ENCODE results near the gene RCAN1. TPM values are rescaled to one million over a fixed set of nuclear protein-coding genes. Genes with fewer than 3 reads are reported as not detected.

RCAN1 gene
- total RNA-seq, 3 donors from 2014 or later (not counting 1 experiment from before 2014, with no cell fraction given) = 6.7 to 8.9 (median 8.2) TPM

GRCh38 chr21:34576041-34576511 is 38.8 kb downstream of the RCAN1 start:
- whole genome bisulfite sequencing (ENCODE audit: insufficient coverage) = 98% methylated on average over 4 of the region's 5 CpGs
- DNase-seq (no peak), ATAC-seq (no peak)
- no peak for TF ChIP-seq CTCF (IDR thresholded peaks at IDR 0.05)
- no peaks in the 10 kb centered on the region for H3K9me3 ChIP-seq (ENCODE audit: control insufficient read depth, insufficient read depth, low read length)
- peaks cover 32 to 37% of the 10 kb centered on the region in 2 donors for H3K4me1 Mint-ChIP-seq
- H3K27ac ChIP-seq (ENCODE audit: low read length) = no peak overlapping the region
- H3K4me3 Mint-ChIP-seq = no peak overlapping the region
- H3K4me3 ChIP-seq (ENCODE audit: low read length) = no peak overlapping the region
- H3K9me3 Mint-ChIP-seq = no peaks in the 10 kb centered on the region
- H3K36me3 Mint-ChIP-seq = no peaks in the 10 kb centered on the region
- no peak overlapping the region for H3K27ac Mint-ChIP-seq
- intact Hi-C loops (cut with micrococcal nuclease) = no loop called here
- no peaks in the 10 kb centered on the region for H3K27me3 Mint-ChIP-seq (ENCODE audit: low read depth in 2 of 2)
- H3K36me3 ChIP-seq (ENCODE audit: control insufficient read depth, insufficient read depth, low read length) = no peaks in the 10 kb centered on the region
- peaks cover 2% of the 10 kb centered on the region for H3K27me3 ChIP-seq (ENCODE audit: control insufficient read depth, insufficient read depth, low read length)
- peaks cover 16% of the 10 kb centered on the region for H3K4me1 ChIP-seq (ENCODE audit: control insufficient read depth, insufficient read depth, low read length)

GRCh38 chr21:34574601-34575529 is 40.0 kb downstream of the RCAN1 start:
- H3K4me1 ChIP-seq (ENCODE audit: control insufficient read depth, insufficient read depth, low read length) = peaks cover 16% of the 10 kb centered on the region
- TF ChIP-seq CTCF (IDR thresholded peaks at IDR 0.05) = no peak
- Mint-ChIP-seq H3K4me1 (peaks cover 31 to 41% of the 10 kb centered on the region in 2 donors), H3K27me3 (ENCODE audit: low read depth in 2 of 2) (no peaks in the 10 kb centered on the region), H3K36me3 (no peaks in the 10 kb centered on the region), H3K9me3 (no peaks in the 10 kb centered on the region), H3K27ac (peak overlapping the region in 1 of 2 donors; percentile 6), H3K4me3 (no peak overlapping the region)
- no peak overlapping the region for H3K4me3 ChIP-seq (ENCODE audit: low read length)
- intact Hi-C loops (cut with micrococcal nuclease) = no loop called here
- ATAC-seq (peak; percentile 31 to 83 (median 46)), DNase-seq (no peak)
- H3K9me3 ChIP-seq (ENCODE audit: control insufficient read depth, insufficient read depth, low read length) = no peaks in the 10 kb centered on the region
- H3K36me3 ChIP-seq (ENCODE audit: control insufficient read depth, insufficient read depth, low read length) = no peaks in the 10 kb centered on the region
- H3K27me3 ChIP-seq (ENCODE audit: control insufficient read depth, insufficient read depth, low read length) = peaks cover 2% of the 10 kb centered on the region
- H3K27ac ChIP-seq (ENCODE audit: low read length) = no peak overlapping the region
- WGBS (ENCODE audit: insufficient coverage) = 72% methylated on average over 24 of the region's 24 CpGs

GRCh38 chr21:34571994-34572393 is 42.9 kb downstream of the RCAN1 start:
- DNase-seq = no peak
- H3K4me1 ChIP-seq (ENCODE audit: control insufficient read depth, insufficient read depth, low read length) = peaks cover 16% of the 10 kb centered on the region
- H3K27me3 ChIP-seq (ENCODE audit: control insufficient read depth, insufficient read depth, low read length) = peaks cover 2% of the 10 kb centered on the region
- H3K27ac Mint-ChIP-seq = no peak overlapping the region
- intact Hi-C loops (cut with micrococcal nuclease) = no loop called here
- TF ChIP-seq CTCF (IDR thresholded peaks at IDR 0.05) = no peak
- no peaks in the 10 kb centered on the region for H3K27me3 Mint-ChIP-seq (ENCODE audit: low read depth in 2 of 2)
- peaks cover 31 to 53% of the 10 kb centered on the region in 2 donors for H3K4me1 Mint-ChIP-seq
- 98% methylated on average over 7 of the region's 7 CpGs for WGBS (ENCODE audit: insufficient coverage)
- ATAC-seq = no peak
- H3K36me3 ChIP-seq (ENCODE audit: control insufficient read depth, insufficient read depth, low read length) = no peaks in the 10 kb centered on the region
- no peaks in the 10 kb centered on the region for H3K36me3 Mint-ChIP-seq
- no peak overlapping the region for H3K4me3 ChIP-seq (ENCODE audit: low read length)
- H3K9me3 ChIP-seq (ENCODE audit: control insufficient read depth, insufficient read depth, low read length) = no peaks in the 10 kb centered on the region
- no peak overlapping the region for H3K4me3 Mint-ChIP-seq
- H3K27ac ChIP-seq (ENCODE audit: low read length) = no peak overlapping the region
- no peaks in the 10 kb centered on the region for H3K9me3 Mint-ChIP-seq
